GM18868 (cell line): ENCODE results near the gene ZNF559.
"Not testable (repeated sequence)": the region's sequence is repeated elsewhere in the genome, so short reads cannot be mapped to it uniquely, and the experiment has no call there.

Source experiments
- ATAC-seq: cut with Tn5 transposase; IDR thresholded peaks from one replicate; pipeline ENCODE4 v1.9.1; 2021; ENCODE audit warnings: mild to moderate bottlenecking, moderate library complexity; ENCODE audit not compliant: unreplicated experiment

The ZNF559 gene

DNA sequence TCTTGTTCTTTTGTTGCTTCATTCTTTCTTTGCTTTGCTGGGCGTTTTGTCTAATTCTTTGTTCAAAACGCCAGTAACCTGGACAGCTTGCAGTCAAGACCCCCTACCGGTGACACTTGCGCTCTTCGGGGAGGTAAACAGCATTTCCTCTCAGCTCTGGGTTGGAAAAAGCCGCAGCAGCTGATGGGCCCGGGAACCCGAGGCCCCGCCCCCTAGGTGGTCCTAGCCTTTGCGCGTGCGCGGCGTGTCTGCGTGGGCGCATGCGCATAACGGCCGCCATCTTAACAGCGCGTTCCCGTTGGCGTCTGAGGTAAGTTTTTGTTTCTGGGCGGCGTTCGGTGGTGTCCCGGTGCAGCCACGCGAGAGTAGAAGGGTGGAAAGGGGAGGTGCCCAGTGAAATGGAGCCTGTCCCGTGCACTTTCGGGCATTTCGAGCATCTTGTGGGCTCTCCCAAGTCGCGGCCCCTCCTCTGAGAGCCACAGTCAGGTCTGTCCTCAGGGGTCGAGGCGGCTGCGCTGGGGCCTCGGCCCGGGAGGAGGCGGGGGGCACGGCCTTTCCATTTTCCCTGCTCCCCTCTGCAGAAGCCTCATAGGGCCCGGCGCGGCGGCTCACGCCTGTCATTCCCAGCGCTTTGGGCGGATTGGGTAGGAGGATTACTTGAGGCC is at the start of gene ZNF559:
ZNF559 (plus strand) TSS at position 261 of the 665 bp plus-strand sequence. CDS start 14,371 bp downstream, outside the sequence.
- peak; percentile 97 for ATAC-seq

DNA sequence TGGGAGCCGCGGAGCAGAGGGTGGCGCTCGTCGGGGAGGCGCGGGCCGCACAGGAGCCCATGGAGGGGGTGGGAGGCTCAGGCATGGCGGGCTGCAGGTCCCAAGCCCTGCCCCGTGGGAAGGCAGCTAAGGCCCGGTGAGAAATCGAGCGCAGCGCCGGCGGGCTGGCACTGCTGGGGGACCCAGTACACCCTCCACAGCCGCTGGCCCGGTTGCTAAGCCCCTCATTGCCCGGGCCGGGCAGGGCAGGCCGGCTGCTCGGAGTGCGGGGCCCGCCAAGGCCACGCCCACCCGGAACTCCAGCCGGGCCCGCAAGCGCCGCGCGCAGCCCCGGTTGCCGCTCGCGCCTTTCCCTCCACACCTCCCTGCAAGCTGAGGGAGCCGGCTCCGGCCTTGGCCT is 40.5 kb upstream of the ZNF559 start:
- not testable (repeated sequence) for ATAC-seq

DNA sequence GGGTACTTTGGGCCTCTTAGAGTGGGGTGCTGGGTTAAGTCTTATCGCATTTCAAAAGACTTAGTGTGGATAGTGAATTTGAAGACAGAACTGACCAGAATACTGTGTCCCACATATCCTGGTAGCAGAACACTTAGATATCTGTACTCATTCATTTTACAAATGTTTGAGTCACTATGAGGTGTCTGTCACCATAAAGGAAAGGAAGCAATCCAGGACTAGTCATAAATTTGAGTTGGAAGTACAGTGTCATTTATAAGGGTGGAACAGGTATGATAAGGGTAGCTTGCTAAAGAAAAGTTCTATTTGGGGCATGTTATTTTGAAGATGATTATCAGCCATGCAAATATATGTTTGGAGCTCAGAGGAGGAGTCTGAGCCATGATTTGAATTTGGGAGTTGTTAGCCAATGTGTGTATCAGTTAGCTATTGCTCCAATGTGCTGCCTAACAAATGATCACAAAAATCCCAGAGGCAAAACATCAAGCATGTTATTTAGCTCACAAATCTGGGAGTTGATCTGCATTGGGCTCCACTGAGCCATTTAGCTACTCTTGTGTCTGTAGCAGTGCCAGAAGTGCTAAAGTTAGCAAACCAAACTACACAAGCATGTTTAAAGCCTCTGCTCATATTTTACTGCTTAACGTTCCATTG is 34.6 kb upstream of the ZNF559 start:
- no peak for ATAC-seq

DNA sequence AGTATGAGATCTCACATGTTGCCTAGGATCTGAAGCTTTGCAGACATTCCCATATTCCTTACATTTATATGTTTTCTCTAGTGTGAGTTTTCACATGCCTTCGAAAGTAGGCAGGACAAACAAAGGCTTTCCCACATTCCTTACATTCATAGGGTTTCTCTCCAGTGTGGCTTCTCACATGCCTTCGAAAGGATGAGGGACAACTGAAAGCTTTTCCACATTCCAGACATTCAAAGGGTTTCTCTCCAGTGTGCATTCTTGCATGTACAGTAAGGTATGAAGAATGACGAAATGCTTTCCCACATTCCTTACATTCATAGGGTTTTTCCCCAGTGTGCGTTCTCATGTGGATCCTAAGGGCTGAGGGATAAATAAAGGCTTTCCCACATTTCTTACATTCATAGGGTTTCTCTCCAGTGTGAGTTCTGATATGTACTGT is 28.5 kb upstream of the ZNF559 start:
- no peak for ATAC-seq

DNA sequence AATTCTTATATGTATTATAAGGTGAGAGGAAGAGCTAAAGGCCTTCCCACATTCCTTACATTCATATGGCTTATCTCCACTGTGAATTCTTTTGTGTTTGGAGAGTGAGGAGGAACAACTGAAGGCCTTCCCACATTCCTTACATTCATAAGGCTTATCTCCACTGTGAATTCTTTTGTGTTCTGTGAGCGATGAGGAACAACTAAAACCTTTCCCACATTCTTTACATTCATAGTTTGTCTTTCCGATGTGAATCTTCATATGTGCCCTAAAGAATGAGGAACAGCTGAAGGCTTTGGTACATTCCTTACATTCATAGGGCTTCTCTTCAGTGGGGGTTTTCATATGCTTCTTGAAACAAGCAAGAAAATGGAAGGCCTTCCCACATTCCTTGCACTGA is 27.6 kb upstream of the ZNF559 start:
- ATAC-seq: no peak

DNA sequence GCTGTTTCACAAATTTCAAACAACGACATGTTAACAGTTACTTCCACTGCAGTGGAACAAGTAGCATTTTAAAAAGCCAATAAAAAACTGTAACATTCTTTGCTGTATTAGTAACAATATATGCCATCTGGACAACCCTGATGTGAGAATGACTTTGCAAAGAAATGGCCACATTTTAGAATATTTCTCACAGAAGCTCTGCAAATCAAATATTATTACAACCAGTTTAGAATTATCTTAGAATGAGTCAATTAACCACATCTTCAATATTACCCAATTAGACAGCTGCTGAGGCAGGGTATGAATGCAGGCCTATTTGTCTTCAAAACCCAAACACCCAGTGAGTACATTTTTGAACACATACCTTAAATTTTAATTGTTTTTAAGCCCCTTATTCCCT is 17.5 kb upstream of the ZNF559 start:
- no peak for ATAC-seq

DNA sequence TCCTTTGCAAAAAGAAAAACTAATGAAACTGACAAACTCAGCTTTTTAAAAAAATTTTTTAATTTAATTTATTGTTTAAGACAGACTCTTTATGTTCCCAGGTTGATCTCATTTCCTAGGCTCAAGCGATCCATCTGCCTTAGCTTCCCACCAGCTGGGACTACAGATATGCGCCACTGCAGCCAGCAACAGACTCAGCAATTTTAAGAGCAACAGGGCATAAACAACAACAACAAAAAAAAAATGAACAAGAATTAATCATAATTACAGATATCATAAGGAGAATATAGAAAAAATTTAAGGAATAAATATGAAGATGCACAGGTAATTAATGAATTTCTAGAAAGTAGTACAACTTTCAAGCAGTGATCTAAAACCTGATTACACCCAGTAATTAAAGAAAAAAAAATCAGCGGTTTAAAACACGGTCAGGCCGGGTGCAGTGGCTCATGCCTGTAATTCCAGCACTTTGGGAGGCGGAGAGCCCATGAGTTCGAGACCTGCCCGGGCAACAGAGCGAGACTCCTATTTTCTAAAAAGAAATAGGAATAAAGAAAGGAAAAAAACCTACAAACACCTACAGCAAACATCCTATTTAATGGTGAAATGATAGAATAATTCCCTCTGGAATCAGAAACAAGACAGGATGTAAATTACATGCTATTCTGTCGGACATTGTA is 15.7 kb upstream of the ZNF559 start:
- ATAC-seq: no peak

DNA sequence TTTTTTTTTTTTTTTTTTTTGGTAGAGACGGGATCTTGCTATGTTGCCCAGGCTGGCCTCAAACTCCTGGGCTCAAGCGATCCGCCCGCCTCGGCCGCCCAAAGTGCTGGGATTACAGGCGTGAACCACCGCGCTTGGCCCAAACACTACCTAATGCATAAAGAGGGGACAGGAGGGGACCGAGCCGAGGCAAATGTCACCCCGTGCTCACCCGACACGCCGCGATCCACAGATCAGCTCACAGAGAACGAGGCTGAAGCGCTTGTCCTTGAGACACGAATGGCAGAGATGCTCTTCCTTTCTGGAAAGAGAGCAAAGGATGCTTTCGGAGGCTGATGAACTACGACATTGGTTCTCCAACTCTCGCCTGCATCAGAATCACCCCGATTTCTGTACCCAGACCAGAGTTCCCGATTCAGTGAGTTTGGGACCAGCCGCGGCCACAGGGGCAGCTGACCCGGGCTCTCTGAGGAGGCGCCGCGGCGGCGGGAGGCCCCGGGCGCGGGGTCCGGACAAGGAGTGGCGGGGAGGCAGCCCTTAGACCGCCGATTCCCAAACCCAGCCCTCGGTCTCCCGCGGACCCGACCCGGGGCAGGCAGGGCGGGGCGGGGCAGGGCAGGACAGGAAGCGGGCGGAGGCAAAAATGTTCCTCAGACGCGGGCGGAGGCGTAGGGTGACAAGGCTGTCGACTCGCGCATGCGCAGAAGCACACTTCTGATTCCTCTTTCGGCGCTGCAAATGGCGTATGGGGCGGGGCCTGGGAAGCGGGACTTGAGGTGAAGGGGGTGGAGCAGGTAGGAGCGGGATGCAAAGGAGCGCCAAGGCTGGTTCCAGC is 14.6 kb upstream of the ZNF559 start, which contains the start of gene ZNF699:
ZNF699 (minus strand) TSS at position 700 of the 835 bp plus-strand sequence. CDS start 4,719 bp downstream, outside the sequence.
- peak; percentile 91 for ATAC-seq

DNA sequence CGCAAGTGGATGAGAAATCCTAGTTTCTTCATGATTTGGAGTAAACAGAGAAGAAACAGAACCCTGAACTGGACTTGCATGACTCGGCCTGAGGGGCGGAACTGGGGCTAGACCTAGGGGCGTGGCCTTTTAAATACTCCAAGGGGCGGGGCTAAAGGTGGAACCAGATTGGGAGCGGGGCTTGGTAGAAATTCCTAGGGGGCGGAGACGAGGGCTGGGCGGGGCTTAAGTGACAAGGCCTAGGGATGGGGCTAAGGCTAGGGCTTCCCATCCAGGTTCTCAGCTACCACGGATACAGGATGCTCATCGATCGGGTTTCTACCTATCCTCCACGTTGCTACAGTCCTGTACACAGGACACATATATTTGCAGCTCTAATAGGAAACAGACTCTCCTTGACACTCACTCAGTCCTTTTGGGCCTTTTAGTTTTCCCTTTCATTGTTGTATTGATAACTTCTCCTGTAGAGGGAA is 14.0 kb upstream of the ZNF559 start:
- peak; percentile 66 for ATAC-seq

DNA sequence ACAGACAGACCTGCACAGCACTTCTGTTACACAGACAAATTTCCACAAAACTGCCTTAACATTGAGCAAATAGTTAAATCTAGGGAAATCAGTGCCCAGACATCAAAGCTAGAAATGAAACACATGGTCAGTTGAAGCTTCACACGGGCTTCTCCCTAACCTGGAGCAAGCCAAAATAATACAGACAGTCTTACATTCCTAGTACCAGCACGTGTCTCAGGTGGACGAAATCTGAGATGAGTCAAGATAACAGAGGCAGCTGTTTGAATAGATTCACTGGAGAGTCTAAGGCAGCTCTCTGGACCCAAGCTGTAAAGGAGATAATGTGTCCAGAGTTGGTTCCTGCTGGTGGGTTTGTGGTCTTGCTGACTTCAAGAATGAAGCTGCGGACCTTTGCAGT is 10.2 kb upstream of the ZNF559 start:
- no peak for ATAC-seq

DNA sequence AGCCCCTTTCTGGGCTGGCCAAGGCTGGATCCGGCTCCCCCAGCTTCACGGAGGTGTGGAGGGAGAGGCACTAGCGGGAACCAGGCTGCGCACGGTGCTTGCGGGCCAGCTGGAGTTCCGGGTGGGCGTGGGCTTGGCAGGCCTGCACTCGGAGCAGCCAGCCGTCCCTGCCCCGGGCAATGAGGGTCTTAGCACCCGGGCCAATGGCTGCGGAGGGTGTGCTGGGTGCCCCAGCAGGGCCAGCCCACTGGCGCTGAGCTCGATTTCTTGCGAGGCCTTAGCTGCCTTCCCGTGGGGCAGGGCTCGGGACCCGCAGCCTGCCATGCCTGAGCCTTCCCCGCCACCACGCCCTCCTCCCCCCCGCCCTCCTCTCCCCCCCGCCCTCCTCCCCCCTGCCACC is 2.6 kb upstream of the ZNF559 start:
- ATAC-seq: no peak

DNA sequence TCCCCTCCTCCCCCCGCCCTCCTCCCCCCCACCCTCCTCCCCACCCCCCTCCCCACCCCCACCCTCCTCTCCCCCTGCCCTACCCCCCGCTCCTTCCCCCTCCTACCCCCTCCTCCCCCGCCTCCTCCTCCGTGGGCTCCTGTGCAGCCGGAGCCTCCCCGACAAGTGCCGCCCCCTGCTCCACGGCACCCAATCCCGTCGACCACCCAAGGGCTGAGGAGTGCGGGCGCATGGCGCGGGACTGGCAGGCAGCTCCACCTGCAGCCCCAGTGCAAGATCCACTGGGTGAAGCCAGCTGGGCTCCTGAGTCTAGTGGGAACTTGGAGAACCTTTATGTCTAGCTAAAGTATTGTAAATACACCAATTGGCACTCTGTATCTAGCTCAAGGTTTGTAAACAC is 2.2 kb upstream of the ZNF559 start:
- not testable (repeated sequence) for ATAC-seq

DNA sequence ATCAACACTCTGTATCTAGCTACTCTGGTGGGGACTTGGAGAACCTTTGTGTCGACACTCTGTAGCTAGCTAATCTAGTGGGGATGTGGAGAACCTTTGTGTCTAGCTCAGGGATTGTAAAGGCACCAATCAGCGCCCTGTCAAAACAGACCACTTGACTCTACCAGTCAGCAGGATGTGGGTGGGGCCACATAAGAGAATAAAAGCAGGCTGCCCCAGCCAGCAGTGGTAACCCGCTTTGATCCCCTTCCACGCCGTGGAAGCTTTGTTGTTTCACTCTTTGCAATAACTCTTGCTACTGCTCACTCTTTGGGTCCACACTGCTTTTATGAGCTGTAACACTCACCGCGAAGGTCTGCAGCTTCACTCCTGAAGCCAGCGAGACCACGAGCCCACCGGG is 1.8 kb upstream of the ZNF559 start:
- not testable (repeated sequence) for ATAC-seq

DNA sequence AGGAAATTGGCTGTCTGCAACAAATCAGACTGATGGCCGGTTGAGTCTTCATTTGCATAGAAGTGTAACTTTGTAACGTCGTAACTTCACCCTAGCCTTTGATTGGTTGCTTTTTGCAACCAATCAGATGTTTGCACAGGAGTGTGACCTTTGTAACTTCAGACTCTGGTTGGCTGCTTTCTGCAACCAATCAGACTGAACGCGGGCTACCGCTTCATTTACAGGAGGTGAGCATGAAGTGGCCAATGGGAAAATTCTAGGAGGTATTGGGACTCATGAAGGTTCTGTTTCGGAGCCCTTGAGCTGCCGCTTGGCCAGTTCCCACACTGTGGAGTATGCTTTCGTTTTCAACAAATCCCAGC is 441 bp upstream of the ZNF559 start:
- ATAC-seq: peak; percentile 33

DNA sequence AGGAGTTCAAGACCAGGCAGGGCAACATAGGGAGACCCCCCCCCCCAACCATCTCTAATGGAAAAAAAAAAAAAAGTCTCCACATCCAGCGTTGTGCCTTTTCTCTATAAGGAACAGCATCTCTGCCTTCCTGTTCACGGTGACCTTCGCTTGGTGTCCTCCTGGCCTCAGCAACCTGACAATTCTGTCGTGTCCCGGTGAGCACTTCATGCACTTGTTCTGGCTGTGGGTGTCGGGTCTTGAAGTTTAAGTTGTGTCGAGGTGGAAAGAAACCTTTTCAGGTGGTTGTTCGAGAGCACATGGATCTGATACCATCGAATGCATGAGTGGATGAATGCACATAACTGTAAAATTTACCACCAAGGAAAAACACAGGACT is 594 bp downstream of the ZNF559 start:
- ATAC-seq: no peak

DNA sequence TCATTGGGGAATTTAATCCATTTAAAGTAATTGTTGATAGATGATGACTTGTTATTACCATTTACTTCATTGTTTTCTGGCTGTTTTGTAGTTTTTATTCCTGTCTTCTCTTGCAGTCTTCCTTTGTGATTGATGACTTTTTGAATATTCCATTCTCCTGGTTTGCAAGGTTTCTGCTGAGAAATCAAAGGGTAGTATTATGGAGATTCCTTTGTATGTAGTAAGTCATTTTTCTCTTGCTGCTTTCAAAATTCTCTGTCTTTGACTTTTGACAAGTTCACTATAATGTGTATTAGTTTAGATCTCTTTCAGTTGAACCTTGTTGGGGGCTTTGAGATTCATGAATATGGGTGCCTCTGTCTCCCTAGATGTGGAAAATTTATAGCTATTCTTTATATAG is 6.0 kb downstream of the ZNF559 start:
- no peak for ATAC-seq

DNA sequence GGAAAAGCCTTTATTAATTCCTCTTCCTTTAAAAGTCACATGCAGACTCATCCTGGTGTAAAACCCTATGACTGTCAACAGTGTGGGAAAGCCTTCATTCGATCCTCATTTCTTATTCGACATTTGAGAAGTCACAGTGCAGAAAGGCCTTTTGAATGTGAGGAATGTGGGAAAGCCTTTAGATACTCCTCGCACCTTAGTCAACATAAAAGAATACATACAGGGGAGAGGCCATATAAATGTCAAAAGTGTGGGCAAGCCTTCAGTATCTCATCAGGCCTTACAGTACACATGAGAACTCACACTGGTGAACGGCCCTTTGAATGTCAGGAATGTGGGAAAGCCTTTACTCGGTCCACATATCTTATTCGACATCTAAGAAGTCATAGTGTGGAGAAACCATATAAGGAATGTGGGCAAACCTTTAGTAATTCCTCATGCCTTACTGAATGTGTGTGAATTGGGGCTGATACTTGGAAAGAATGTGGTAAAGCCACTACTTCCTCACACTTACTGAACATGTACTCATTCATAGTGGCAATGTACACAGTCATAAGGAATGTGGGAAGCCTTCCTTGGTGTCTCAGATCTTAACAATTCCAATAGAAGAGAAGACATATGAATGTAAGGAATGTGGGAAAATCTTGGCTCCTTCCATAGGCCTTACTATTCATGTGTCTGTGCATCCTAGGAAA is 18.8 kb downstream of the ZNF559 start:
- ATAC-seq: no peak

DNA sequence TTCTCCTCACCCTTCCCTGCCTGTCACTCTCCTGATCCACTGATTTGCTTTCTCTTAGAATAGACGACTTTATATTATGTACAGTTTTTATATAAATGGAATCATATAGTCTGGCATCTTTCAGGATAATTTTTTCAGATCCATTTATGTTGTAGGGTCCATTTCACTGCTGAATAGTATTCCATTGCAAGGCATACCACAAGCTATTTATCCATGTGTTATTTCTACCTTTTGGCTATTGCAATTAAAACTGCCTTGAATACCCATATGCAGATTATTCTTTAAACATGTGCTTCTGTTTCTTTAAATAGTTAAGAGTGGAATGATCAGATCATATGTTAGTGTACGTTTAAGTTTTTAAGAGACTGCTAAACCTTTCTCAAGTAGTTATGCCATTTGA is 21.0 kb downstream of the ZNF559 start:
- no peak for ATAC-seq

DNA sequence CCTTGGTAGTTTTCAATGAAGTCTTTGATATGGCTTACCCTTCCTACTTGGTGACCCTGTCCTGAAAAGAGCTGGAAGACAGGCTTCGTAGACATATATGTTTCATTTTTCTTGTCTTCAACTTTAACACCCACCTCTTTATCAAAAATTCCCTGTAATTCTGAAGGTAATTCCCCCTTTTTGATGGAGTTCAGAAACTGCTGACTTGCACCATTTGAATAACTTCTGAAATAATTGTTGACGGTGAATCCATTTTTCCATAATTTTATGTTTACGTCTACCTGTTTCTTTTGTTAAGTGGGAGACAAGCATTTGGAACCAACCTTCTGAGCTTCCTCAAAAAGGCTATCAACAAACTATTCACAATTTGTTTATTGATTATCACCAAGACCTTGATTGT is 24.3 kb downstream of the ZNF559 start:
- ATAC-seq: no peak

DNA sequence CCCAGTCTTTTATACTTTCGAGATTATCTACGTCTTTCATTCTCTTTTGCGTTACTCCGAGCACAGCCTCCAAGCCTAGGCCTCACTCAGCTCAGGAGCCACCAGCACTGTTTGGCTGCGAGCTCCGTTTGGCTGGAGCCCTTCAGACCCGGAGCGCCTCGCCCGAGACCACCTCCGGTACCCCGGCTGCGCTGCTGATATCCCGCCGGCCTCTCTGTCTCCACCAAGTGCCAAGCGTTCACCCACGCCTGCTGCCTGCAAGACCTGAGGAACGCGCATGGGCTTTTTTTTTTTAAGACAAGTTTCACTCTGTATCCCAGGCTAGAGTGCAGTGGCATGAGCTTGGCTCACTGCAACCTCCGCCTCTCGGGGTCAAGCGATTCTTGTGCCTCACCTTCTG is 24.7 kb downstream of the ZNF559 start:
- ATAC-seq: no peak
